ENCODE measurements around the gene C1orf74. TPM values are rescaled to one million over a fixed set of nuclear protein-coding genes. Genes with fewer than 3 reads are reported as not detected.

The C1orf74 gene
- total RNA-seq, 1 donor from 2014 or later = 0.11 TPM

GRCh38 chr1:209741193-209741592, 43.2 kb downstream of the C1orf74 start:
- no peaks in the 10 kb centered on the region for H3K9me3 ChIP-seq
- no peak for TF ChIP-seq CTCF (IDR thresholded peaks at IDR 0.05)
- intact Hi-C loops (cut with DNase I) = no loop called here

GRCh38 chr1:209738270-209738669, 46.1 kb downstream of the C1orf74 start:
- Histone ChIP-seq H3K9me3 (no peaks in the 10 kb centered on the region), H3K4me3 (no peak overlapping the region), H3K27ac (no peak overlapping the region), H3K36me3 (no peaks in the 10 kb centered on the region), H3K4me1 (no peaks in the 10 kb centered on the region), H3K27me3 (no peaks in the 10 kb centered on the region)
- DNase-seq (ENCODE audit: low spot score in 2 of 2) = no peak
- intact Hi-C loops (cut with DNase I) = no loop called here
- TF ChIP-seq CTCF (IDR thresholded peaks at IDR 0.05) = no peak

More at GRCh38 chr1:209741193-209741592, 43.2 kb downstream of the C1orf74 start:
- Histone ChIP-seq H3K27me3 (no peaks in the 10 kb centered on the region), H3K4me3 (no peak overlapping the region), H3K36me3 (no peaks in the 10 kb centered on the region), H3K27ac (no peak overlapping the region), H3K4me1 (no peaks in the 10 kb centered on the region)
- DNase-seq (ENCODE audit: low spot score in 2 of 2) = no peak

GRCh38 chr1:209737118-209737505, 47.2 kb downstream of the C1orf74 start:
- no peak for DNase-seq (ENCODE audit: low spot score in 2 of 2)
- intact Hi-C loops (cut with DNase I) = no loop called here
- H3K27ac ChIP-seq = no peak overlapping the region
- H3K4me1 ChIP-seq = no peaks in the 10 kb centered on the region
- H3K4me3 ChIP-seq = no peak overlapping the region
- TF ChIP-seq CTCF (IDR thresholded peaks at IDR 0.05) = no peak
- H3K27me3 ChIP-seq = no peaks in the 10 kb centered on the region
- H3K9me3 ChIP-seq = no peaks in the 10 kb centered on the region
- H3K36me3 ChIP-seq = no peaks in the 10 kb centered on the region

GRCh38 chr1:209736490-209737117, 47.8 kb downstream of the C1orf74 start:
- TF ChIP-seq CTCF (IDR thresholded peaks at IDR 0.05) = no peak

GRCh38 chr1:209733409-209734192, 50.8 kb downstream of the C1orf74 start:
- Histone ChIP-seq H3K4me1 (no peaks in the 10 kb centered on the region), H3K9me3 (no peaks in the 10 kb centered on the region), H3K4me3 (no peak overlapping the region), H3K27me3 (no peaks in the 10 kb centered on the region), H3K36me3 (no peaks in the 10 kb centered on the region), H3K27ac (no peak overlapping the region)
- TF ChIP-seq CTCF (IDR thresholded peaks at IDR 0.05) = no peak
- intact Hi-C loops (cut with DNase I) = no loop called here
- no peak for DNase-seq (ENCODE audit: low spot score in 2 of 2)

More at GRCh38 chr1:209736490-209737117, 47.8 kb downstream of the C1orf74 start:
- no peaks in the 10 kb centered on the region for H3K36me3 ChIP-seq
- H3K9me3 ChIP-seq = no peaks in the 10 kb centered on the region
- DNase-seq (ENCODE audit: low spot score in 2 of 2) = no peak
- no peak overlapping the region for H3K4me3 ChIP-seq
- intact Hi-C loops (cut with DNase I) = no loop called here
- no peaks in the 10 kb centered on the region for H3K4me1 ChIP-seq
- H3K27ac ChIP-seq = no peak overlapping the region
- H3K27me3 ChIP-seq = no peaks in the 10 kb centered on the region
